NB4 (cell line): ENCODE results near the gene STAC.

Source experiments
- CTCF ChIP-seq: IDR thresholded peaks from one replicate; pipeline ENCODE4 v1.5.1; 2012; ENCODE audit warnings: low read depth, low read length
- MAX ChIP-seq: IDR thresholded peaks from 2 replicates; pipeline ENCODE4 v1.6.1; 2011; ENCODE audit warnings: low read depth, low read length
- POLR2A ChIP-seq: IDR thresholded peaks from 2 replicates; pipeline ENCODE4 v1.6.1; 2011; ENCODE audit warnings: mild to moderate bottlenecking; ENCODE audit not compliant: insufficient read length; ENCODE audit errors: extremely low read depth

- TF ChIP-seq POLR2A: no peak
- no peak for TF ChIP-seq CTCF
- no peak for TF ChIP-seq MAX
Measured at GRCh38 chr3:36524560-36524959, 144.3 kb downstream of the STAC start.
